Peyer's patch (tissue), 4 donors: ENCODE results near the gene PGAM1.

Source experiments
- POLR2A ChIP-seq, 2 donors: fragments of 450-650 bp; IDR thresholded peaks; one replicate each; pipeline ENCODE4 v1.5.1; 2017; ENCODE audit warnings: antibody characterized with exemption in 2 of 2, mild to moderate bottlenecking in 2 of 2, moderate library complexity in 2 of 2
- TF ChIP-seq, protein P1 (sequence below), 6 experiments: fragments of 450-650 bp in 4 of 6; fragments of 200-600 bp in 2 of 6; sonication (generic) in 1 of 6; IDR thresholded peaks; one replicate each; pipeline ENCODE4 v1.5.1; 2017 to 2019; ENCODE audit warnings: antibody characterized with exemption in 6 of 6, mild to moderate bottlenecking in 3 of 6, moderate library complexity in 1 of 6

GRCh38 chr10:97399843-97400545 is 26.0 kb upstream of the PGAM1 start:
- TF ChIP-seq, protein P1, sequence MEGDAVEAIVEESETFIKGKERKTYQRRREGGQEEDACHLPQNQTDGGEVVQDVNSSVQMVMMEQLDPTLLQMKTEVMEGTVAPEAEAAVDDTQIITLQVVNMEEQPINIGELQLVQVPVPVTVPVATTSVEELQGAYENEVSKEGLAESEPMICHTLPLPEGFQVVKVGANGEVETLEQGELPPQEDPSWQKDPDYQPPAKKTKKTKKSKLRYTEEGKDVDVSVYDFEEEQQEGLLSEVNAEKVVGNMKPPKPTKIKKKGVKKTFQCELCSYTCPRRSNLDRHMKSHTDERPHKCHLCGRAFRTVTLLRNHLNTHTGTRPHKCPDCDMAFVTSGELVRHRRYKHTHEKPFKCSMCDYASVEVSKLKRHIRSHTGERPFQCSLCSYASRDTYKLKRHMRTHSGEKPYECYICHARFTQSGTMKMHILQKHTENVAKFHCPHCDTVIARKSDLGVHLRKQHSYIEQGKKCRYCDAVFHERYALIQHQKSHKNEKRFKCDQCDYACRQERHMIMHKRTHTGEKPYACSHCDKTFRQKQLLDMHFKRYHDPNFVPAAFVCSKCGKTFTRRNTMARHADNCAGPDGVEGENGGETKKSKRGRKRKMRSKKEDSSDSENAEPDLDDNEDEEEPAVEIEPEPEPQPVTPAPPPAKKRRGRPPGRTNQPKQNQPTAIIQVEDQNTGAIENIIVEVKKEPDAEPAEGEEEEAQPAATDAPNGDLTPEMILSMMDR (IDR thresholded peaks at IDR 0.05) = no peak
- no peak for TF ChIP-seq POLR2A (IDR thresholded peaks at IDR 0.05)
